Measurements from ENCODE around the gene TERB1.
A peak's percentile ranks its signal among the peaks of the same experiment; 100 is the strongest.

Gene TERB1

GRCh38 chr16:66801320-66802105 lies at the start of gene TERB1:
Gene TERB1 (minus strand): TSS chr16:66801584. CDS start chr16:66796798, 4,786 bp downstream.
- DNase-seq (ENCODE audit: low read depth in 1 of 2, low spot score in 1 of 2): no peak

GRCh38 chr16:66850115-66850815 lies 48.9 kb upstream of the TERB1 start:
- no peak for DNase-seq (ENCODE audit: low read depth in 1 of 2, low spot score in 1 of 2)

GRCh38 chr16:66849549-66849948 lies 48.2 kb upstream of the TERB1 start:
- no peak for DNase-seq (ENCODE audit: low read depth in 1 of 2, low spot score in 1 of 2)

- no peak for DNase-seq (ENCODE audit: low read depth in 1 of 2, low spot score in 1 of 2)
Measured at GRCh38 chr16:66849021-66849420, 47.6 kb upstream of the TERB1 start.

- no peak for DNase-seq (ENCODE audit: low read depth in 1 of 2, low spot score in 1 of 2)
Measured at GRCh38 chr16:66848172-66848571, 46.8 kb upstream of the TERB1 start.

GRCh38 chr16:66847533-66848067 lies 46.2 kb upstream of the TERB1 start:
- no peak for DNase-seq (ENCODE audit: low read depth in 1 of 2, low spot score in 1 of 2)

- no peak for DNase-seq (ENCODE audit: low read depth in 1 of 2, low spot score in 1 of 2)
Measured at GRCh38 chr16:66846831-66847230, 45.4 kb upstream of the TERB1 start.

GRCh38 chr16:66846266-66846665 lies 44.9 kb upstream of the TERB1 start:
- no peak for DNase-seq (ENCODE audit: low read depth in 1 of 2, low spot score in 1 of 2)

- DNase-seq (ENCODE audit: low read depth in 1 of 2, low spot score in 1 of 2): no peak
Measured at GRCh38 chr16:66845791-66846221, 44.4 kb upstream of the TERB1 start.

- DNase-seq (ENCODE audit: low read depth in 1 of 2, low spot score in 1 of 2): no peak
Measured at GRCh38 chr16:66845080-66845410, 43.7 kb upstream of the TERB1 start.

GRCh38 chr16:66844342-66845079 lies 43.1 kb upstream of the TERB1 start, which contains the start of gene CA7:
Gene CA7 (plus strand): TSS chr16:66844414. CDS start chr16:66844488, 74 bp downstream.
- DNase-seq (ENCODE audit: low read depth in 1 of 2, low spot score in 1 of 2): no peak

- DNase-seq (ENCODE audit: low read depth in 1 of 2, low spot score in 1 of 2): no peak
Measured at GRCh38 chr16:66844009-66844341, 42.6 kb upstream of the TERB1 start.

- no peak for DNase-seq (ENCODE audit: low read depth in 1 of 2, low spot score in 1 of 2)
Measured at GRCh38 chr16:66843191-66843590, 41.8 kb upstream of the TERB1 start.

- no peak for DNase-seq (ENCODE audit: low read depth in 1 of 2, low spot score in 1 of 2)
Measured at GRCh38 chr16:66842765-66843164, 41.4 kb upstream of the TERB1 start.

GRCh38 chr16:66841366-66841765 lies 40.0 kb upstream of the TERB1 start:
- no peak for DNase-seq (ENCODE audit: low read depth in 1 of 2, low spot score in 1 of 2)

- DNase-seq (ENCODE audit: low read depth in 1 of 2, low spot score in 1 of 2): no peak
Measured at GRCh38 chr16:66840883-66841282, 39.5 kb upstream of the TERB1 start.

GRCh38 chr16:66834746-66835145 lies 33.4 kb upstream of the TERB1 start:
- DNase-seq (ENCODE audit: low read depth in 1 of 2, low spot score in 1 of 2): no peak

GRCh38 chr16:66832661-66833305 lies 31.4 kb upstream of the TERB1 start:
- no peak for DNase-seq (ENCODE audit: low read depth in 1 of 2, low spot score in 1 of 2)

- no peak for DNase-seq (ENCODE audit: low read depth in 1 of 2, low spot score in 1 of 2)
Measured at GRCh38 chr16:66832190-66832589, 30.8 kb upstream of the TERB1 start.

GRCh38 chr16:66830422-66831404 lies 29.3 kb upstream of the TERB1 start, which contains the start of gene NAE1:
Gene NAE1 (minus strand): TSS chr16:66830976. CDS start chr16:66830899, 77 bp downstream.
- DNase-seq (ENCODE audit: low read depth in 1 of 2, low spot score in 1 of 2): peak; percentile 85 to 88
